Left renal pelvis (tissue), 4 donors: ENCODE results near the gene SLC4A3. TPM values are rescaled to one million over a fixed set of nuclear protein-coding genes. Genes with fewer than 3 reads are reported as not detected.
A peak's percentile ranks its signal among the peaks of the same experiment; 100 is the strongest.

Experiments used
- DNase-seq, 4 donors: peaks; one replicate each; pipeline ENCODE4 v3.0.0-alpha.2; 2013; ENCODE audit warnings: low read depth in 4 of 4, low spot score in 3 of 4
- polyA plus RNA-seq, 4 donors: library from polyadenylated mRNA; unstranded; fragments of 120-200 nt; gene quantifications; one replicate each; pipeline ENCODE4 v1.2.1, GENCODE V29; 2013; ENCODE audit not compliant: insufficient read length in 4 of 4

Gene SLC4A3
- 10 to 100 TPM in 1 of 4 donors, 1 to 10 TPM in 3; 7.3 to 13.5 (median 8.5) TPM for polyA plus RNA-seq

- DNase-seq: no peak
Observed at GRCh38 chr2:219627103-219628100, at the start of gene SLC4A3. Gene SLC4A3, plus strand, starts transcription at chr2:219627630. Its CDS starts 363 bp downstream, at chr2:219627993.

GRCh38 chr2:219578811-219579613 lies 48.4 kb upstream of the SLC4A3 start:
- no peak for DNase-seq

- DNase-seq: no peak
Observed at GRCh38 chr2:219581346-219581745, 46.1 kb upstream of the SLC4A3 start.

GRCh38 chr2:219591091-219591490 lies 36.3 kb upstream of the SLC4A3 start:
- DNase-seq: no peak

- no peak for DNase-seq
Observed at GRCh38 chr2:219592736-219593135, 34.7 kb upstream of the SLC4A3 start.

GRCh38 chr2:219593154-219593553 lies 34.3 kb upstream of the SLC4A3 start:
- DNase-seq: no peak

- peak in 1 of 4 donors; percentile 61 for DNase-seq
Observed at GRCh38 chr2:219595256-219595655, 32.2 kb upstream of the SLC4A3 start.

GRCh38 chr2:219596954-219597551 lies 30.4 kb upstream of the SLC4A3 start:
- no peak for DNase-seq

- DNase-seq: peak; percentile 95 to 97 (median 96)
Observed at GRCh38 chr2:219597552-219598307, 29.7 kb upstream of the SLC4A3 start, which contains the start of gene STK11IP. Gene STK11IP, plus strand, starts transcription at chr2:219597857. Its CDS starts 263 bp downstream, at chr2:219598120.

GRCh38 chr2:219598308-219599078 lies 28.9 kb upstream of the SLC4A3 start:
- no peak for DNase-seq

GRCh38 chr2:219603771-219604170 lies 23.7 kb upstream of the SLC4A3 start:
- DNase-seq: no peak

- no peak for DNase-seq
Observed at GRCh38 chr2:219605607-219605954, 21.8 kb upstream of the SLC4A3 start.

GRCh38 chr2:219607931-219608330 lies 19.5 kb upstream of the SLC4A3 start:
- no peak for DNase-seq

- no peak for DNase-seq
Observed at GRCh38 chr2:219608399-219608964, 18.9 kb upstream of the SLC4A3 start.

GRCh38 chr2:219609149-219609750 lies 18.2 kb upstream of the SLC4A3 start:
- DNase-seq: no peak

- DNase-seq: no peak
Observed at GRCh38 chr2:219611306-219611705, 16.1 kb upstream of the SLC4A3 start.

- DNase-seq: no peak
Observed at GRCh38 chr2:219611866-219612576, 15.4 kb upstream of the SLC4A3 start.
